ENCODE results near the gene LRRC43. TPM values are rescaled to one million over a fixed set of nuclear protein-coding genes. Genes with fewer than 3 reads are reported as not detected.
"Not testable (repeated sequence)": the region's sequence is repeated elsewhere in the genome, so short reads cannot be mapped to it uniquely, and the experiment has no call there.

The LRRC43 gene
- total RNA-seq, 2 donors from 2014 or later, result not detected

DNA sequence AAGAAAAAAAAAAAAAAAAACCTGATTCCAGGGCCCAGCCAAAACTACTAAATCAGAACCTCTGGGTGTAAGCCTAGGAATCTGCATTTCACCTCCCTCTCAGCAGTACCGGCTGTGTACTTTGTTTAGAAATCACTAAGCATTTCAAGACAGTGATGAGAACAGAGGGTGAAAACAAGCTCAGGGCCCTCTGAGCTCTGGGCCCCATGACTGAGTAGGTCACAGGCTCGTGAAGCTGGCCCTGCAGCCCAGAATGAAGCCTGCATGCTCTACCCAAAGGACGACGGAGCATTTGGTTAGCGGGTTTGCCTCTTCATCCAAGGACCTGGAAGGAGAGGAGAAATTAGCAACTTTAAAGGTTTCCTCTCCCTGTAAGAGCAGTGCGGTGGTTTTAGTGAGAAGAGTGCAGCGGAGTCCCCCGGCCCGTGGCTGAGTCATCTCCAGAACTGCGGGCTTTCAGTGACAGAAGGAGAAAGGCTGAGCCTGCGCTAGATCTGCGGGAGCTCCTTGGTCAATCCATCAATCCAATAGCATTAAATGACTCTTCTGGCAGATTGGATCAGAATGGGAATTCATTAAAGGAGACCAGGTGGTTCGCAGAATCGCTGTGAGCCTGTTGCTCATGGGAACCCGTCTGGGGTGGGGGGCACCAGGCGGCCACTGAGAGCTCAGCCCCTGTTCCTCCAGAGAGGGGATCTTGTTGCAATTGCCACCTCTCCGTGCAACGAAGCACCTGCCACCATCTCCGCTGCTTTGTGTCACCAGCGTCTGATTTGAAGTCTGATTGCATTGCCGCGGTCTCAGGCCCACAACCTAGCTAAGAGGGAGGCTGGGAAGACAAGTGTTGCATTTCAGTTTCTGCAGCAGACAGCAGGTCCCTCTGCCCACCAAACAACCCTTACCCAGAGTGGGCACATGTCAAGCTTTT is 16.2 kb upstream of the LRRC43 start:
- H3K27me3 Mint-ChIP-seq, result peaks cover 34% of the 10 kb centered on the region
- H3K36me3 Mint-ChIP-seq (ENCODE audit: low read depth), result no peaks in the 10 kb centered on the region
- H3K4me3 Mint-ChIP-seq, result no peak overlapping the region
- H3K27ac Mint-ChIP-seq, result no peak overlapping the region
- DNase-seq, result no peak
- H3K9me3 ChIP-seq (ENCODE audit: control insufficient read depth, low read length, poor library complexity, severe bottlenecking), result no peaks in the 10 kb centered on the region
- H3K4me1 Mint-ChIP-seq, result no peaks in the 10 kb centered on the region
- ATAC-seq, result peak; percentile 73

DNA sequence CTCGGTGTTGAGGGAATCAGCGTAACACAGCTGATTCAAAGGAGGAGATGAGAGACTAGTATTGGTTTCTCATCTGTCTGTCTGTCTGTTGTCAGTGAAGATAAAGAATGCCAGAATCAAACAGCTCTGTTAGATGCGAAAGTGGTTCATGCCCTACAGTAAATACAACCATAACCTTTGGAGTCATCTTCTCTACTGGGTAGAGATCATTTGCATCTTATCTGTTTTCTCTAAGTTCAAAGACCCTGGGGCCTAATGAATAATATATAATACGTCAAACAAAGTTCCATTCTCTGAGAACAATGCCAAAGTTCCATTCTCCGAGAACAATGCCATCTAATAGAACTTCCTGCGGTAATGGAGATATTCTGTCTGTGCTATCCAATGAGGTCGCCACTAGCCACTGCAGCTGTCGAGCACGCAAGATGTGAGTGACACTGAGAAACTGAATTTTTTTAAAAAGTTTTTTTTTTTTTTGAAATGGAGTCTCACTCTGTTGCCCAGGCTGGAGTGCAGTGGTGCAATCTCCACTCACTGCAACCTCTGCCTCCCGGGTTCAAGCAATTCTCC is 15.5 kb upstream of the LRRC43 start:
- peaks cover 34% of the 10 kb centered on the region for H3K27me3 Mint-ChIP-seq
- H3K36me3 Mint-ChIP-seq (ENCODE audit: low read depth), result no peaks in the 10 kb centered on the region
- H3K4me3 Mint-ChIP-seq, result no peak overlapping the region
- no peak overlapping the region for H3K27ac Mint-ChIP-seq
- H3K4me1 Mint-ChIP-seq, result no peaks in the 10 kb centered on the region
- no peak for ATAC-seq
- no peaks in the 10 kb centered on the region for H3K9me3 ChIP-seq (ENCODE audit: control insufficient read depth, low read length, poor library complexity, severe bottlenecking)
- DNase-seq, result no peak

DNA sequence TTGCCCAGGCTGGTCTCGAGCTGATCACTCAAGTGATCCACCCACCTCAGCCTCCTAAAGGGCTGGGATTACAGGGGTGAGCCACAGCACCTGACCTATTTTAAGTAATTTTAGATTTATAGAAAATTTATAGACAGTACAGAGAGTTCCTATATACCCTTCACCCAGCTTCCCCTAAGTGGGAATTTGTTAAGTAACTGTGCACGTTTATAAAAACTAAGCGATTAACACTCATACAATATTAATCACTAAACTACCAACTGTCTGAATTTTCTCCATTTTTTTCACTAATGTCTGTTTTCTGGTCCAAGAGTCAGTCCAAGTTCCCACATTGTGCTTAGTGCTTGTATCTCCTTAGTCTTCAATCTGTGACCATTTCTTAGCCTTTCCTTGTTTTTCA is 14.4 kb upstream of the LRRC43 start:
- Mint-ChIP-seq H3K27me3 (peaks cover 34% of the 10 kb centered on the region), H3K36me3 (ENCODE audit: low read depth) (no peaks in the 10 kb centered on the region), H3K4me1 (no peaks in the 10 kb centered on the region), H3K4me3 (no peak overlapping the region), H3K27ac (no peak overlapping the region)
- ATAC-seq, result no peak
- DNase-seq, result no peak
- no peaks in the 10 kb centered on the region for H3K9me3 ChIP-seq (ENCODE audit: control insufficient read depth, low read length, poor library complexity, severe bottlenecking)

DNA sequence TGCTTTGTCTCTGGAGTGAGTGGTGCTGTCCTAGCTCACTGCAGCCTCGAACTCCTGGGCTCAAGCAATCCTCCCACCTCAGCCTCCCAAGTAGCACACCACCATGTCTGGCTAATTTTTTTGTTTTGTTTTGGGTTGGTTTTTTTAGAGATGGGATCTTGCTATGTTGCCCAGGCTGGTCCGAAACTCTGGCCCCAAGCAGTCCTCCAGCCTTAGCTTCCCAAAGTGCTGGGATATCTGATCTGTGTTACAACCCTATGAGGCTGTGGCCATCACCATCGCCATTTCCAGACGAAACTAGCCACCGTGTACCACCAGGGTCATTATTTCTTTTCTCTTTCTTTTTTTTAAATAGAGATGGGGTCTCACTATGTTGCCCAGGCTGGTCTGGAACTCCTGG is 11.5 kb upstream of the LRRC43 start:
- no peak for ATAC-seq
- H3K27ac Mint-ChIP-seq, result no peak overlapping the region

DNA sequence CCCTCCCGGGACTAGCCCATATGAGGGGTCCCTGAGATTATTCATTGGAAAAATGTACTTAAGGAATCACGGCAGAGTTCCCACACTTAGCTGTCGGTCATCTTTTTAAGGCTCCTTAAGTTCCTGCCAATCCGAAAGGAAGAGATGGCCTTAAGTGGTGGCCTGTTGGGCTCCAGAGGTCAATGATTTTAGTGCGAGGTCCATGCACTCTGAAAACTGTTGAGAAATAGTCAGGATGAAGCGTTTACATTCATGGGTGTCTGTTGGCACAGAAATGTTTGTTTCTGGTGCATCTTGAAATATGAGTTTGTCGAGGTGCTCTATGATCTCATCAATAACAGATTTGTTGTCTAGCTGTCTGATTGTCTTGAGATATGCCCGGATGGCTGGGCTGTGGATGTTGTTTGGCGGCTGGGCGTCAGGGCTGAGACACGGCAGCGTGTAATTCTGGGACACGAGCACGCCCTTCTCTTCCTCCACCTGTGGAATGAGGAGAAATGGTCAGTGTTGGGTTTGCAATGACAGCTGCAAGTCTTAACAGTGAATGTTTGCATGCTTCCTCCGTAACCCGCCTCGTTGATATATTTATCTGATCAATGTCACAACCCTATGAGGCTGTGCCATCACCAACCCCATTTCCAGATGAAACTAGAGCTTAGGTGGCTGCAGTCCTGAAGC is 10.5 kb upstream of the LRRC43 start:
- Mint-ChIP-seq H3K27ac (no peak overlapping the region), H3K27me3 (peaks cover 38% of the 10 kb centered on the region), H3K4me1 (no peaks in the 10 kb centered on the region), H3K36me3 (ENCODE audit: low read depth) (no peaks in the 10 kb centered on the region), H3K4me3 (no peak overlapping the region)
- no peaks in the 10 kb centered on the region for H3K9me3 ChIP-seq (ENCODE audit: control insufficient read depth, low read length, poor library complexity, severe bottlenecking)
- ATAC-seq (no peak), DNase-seq (no peak)

More for the DNA sequence above, 11.5 kb upstream of the LRRC43 start:
- Mint-ChIP-seq H3K27me3 (peaks cover 38% of the 10 kb centered on the region), H3K4me1 (no peaks in the 10 kb centered on the region), H3K4me3 (no peak overlapping the region), H3K36me3 (ENCODE audit: low read depth) (no peaks in the 10 kb centered on the region)
- no peak for DNase-seq
- H3K9me3 ChIP-seq (ENCODE audit: control insufficient read depth, low read length, poor library complexity, severe bottlenecking), result no peaks in the 10 kb centered on the region

DNA sequence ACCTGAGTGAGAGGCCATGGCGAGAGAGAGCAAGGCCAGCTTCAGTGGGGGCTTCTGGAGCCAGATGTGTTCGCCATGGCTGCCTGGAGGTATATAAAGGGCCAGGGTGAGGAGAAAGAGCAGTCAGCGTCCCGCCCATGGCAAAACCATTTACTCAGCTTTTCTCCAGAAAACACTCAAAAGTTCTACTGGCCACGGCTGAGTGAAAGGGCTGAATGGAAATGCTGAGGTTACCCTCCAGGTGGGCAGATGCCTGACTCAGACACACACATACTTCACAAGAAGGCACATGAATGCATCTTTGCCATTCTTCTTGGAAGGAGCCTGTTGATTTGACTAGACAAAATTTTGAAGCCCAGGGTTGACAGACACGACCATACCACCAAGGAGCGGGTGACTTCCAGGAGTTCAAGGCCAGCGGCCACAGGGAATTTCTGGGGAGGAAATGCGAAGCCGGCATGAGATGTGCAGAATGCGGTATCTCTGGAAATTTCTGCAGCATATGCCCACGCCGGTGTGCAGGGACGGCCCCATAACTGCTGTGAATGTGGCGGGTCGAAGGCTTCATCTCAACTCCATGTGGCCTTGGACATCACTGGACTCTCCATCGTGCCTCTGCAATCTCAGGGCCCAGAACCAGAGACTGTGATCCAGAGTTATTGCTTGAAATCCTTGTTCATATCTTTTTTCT is 8.6 kb upstream of the LRRC43 start, which contains the start of gene IL31:
TSS of gene IL31 (minus strand) at position 67 of the 691 bp plus-strand sequence. CDS start at position 18, 49 bp downstream.
- Mint-ChIP-seq H3K27me3 (peaks cover 41% of the 10 kb centered on the region), H3K4me3 (no peak within 1 kb of the TSS), H3K27ac (no peak within 1 kb of the TSS), H3K4me1 (no peaks in the 10 kb centered on the region), H3K36me3 (ENCODE audit: low read depth) (no peaks in the 10 kb centered on the region)
- no peak for ATAC-seq
- no peaks in the 10 kb centered on the region for H3K9me3 ChIP-seq (ENCODE audit: control insufficient read depth, low read length, poor library complexity, severe bottlenecking)
- no peak for DNase-seq

DNA sequence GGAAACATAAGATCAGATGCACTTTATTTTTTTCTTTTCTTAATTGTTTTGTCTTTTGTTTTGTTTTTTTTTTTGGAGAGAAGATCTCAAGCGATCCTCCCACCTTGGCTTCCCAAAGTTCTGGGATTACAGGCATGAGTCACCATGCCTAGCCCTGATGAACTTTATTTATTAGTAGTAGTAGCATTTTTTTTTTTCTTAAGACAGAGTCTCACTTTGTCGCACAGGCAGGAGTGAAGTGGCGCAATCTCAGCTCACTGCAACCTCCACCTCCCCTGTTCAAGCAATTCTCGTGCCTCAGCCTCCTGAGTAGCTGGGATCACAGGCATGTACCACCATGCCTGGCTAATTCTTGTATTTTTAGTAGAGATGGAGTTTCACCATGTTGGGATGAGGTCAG is 6.5 kb upstream of the LRRC43 start:
- not testable (repeated sequence) for ATAC-seq; H3K4me3 Mint-ChIP-seq; H3K36me3 Mint-ChIP-seq (ENCODE audit: low read depth); H3K4me1 Mint-ChIP-seq; H3K9me3 ChIP-seq (ENCODE audit: control insufficient read depth, low read length, poor library complexity, severe bottlenecking); H3K27ac Mint-ChIP-seq; DNase-seq
- peaks cover 36% of the 10 kb centered on the region for H3K27me3 Mint-ChIP-seq

DNA sequence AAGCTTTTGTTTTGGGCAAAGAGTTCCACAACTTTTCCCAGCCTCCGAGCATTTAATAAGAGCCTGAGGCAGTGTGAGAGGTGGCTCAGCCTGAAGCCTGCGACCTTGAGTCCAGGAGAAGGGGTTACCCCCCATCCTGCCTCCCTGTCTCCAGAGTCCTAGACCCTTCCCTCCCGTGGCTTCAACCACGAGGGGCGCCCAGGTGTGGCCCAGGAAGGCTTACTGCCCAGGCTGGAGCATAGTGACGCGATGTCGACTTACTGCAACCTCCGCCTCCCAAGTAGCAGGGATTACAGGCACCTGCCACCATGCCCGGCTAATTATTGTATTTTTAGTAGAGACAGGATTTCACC is 641 bp downstream of the LRRC43 start:
- peaks cover 3% of the 10 kb centered on the region for H3K4me1 Mint-ChIP-seq
- ATAC-seq (no peak), DNase-seq (no peak)
- H3K27ac Mint-ChIP-seq, result no peak overlapping the region
- no peaks in the 10 kb centered on the region for H3K9me3 ChIP-seq (ENCODE audit: control insufficient read depth, low read length, poor library complexity, severe bottlenecking)
- H3K36me3 Mint-ChIP-seq (ENCODE audit: low read depth), result no peaks in the 10 kb centered on the region
- peaks cover 19% of the 10 kb centered on the region for H3K27me3 Mint-ChIP-seq
- H3K4me3 Mint-ChIP-seq, result peak overlapping the region; percentile 74

DNA sequence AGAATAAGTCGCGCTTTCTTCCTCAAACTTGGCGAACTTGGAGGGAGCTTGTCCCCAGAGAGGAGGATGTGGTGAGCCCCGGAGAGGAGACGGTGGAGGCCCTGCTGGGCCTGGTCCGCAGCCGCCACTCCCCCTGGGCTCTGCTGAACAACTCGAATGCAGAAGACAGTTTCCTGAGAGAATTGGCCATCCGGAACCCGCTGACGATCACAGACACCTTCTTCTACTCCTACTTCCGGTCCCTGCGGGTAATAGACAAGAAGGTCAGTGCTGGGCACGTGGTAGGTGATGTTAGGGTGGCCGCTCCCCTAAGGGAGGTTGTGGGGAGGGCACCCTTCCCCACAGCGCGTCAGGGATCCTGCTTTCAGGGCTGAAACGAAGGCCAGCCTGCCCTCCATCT is 1.6 kb downstream of the LRRC43 start:
- Mint-ChIP-seq H3K36me3 (ENCODE audit: low read depth) (no peaks in the 10 kb centered on the region), H3K4me3 (peak overlapping the region; percentile 74), H3K27ac (no peak overlapping the region), H3K4me1 (peaks cover 3% of the 10 kb centered on the region), H3K27me3 (peaks cover 15% of the 10 kb centered on the region)
- DNase-seq (no peak), ATAC-seq (no peak)
- no peaks in the 10 kb centered on the region for H3K9me3 ChIP-seq (ENCODE audit: control insufficient read depth, low read length, poor library complexity, severe bottlenecking)

DNA sequence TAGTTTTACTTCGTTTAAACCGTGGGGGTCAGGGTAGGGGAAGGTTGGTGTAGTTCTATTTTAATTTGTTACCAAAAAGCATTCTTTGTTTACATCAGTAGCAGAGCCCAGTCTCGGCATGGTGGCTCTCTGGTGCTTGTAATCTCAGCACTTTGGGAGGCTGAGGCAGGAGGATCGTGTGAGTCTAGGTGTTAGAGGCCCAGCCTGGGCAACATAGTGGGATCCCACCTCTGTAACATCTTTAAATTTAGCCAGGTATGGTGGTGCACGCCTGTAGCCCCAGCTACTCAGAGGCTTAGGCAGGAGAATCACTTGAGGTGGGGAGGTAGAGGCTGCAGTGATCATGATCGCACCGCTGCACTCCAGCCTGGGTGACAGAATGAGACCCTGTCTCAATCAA is 2.2 kb downstream of the LRRC43 start:
- Mint-ChIP-seq H3K4me3 (peak overlapping the region; percentile 74), H3K36me3 (ENCODE audit: low read depth) (no peaks in the 10 kb centered on the region), H3K27me3 (peaks cover 15% of the 10 kb centered on the region), H3K27ac (no peak overlapping the region), H3K4me1 (peaks cover 3% of the 10 kb centered on the region)
- no peak for ATAC-seq
- no peak for DNase-seq
- H3K9me3 ChIP-seq (ENCODE audit: control insufficient read depth, low read length, poor library complexity, severe bottlenecking), result no peaks in the 10 kb centered on the region

DNA sequence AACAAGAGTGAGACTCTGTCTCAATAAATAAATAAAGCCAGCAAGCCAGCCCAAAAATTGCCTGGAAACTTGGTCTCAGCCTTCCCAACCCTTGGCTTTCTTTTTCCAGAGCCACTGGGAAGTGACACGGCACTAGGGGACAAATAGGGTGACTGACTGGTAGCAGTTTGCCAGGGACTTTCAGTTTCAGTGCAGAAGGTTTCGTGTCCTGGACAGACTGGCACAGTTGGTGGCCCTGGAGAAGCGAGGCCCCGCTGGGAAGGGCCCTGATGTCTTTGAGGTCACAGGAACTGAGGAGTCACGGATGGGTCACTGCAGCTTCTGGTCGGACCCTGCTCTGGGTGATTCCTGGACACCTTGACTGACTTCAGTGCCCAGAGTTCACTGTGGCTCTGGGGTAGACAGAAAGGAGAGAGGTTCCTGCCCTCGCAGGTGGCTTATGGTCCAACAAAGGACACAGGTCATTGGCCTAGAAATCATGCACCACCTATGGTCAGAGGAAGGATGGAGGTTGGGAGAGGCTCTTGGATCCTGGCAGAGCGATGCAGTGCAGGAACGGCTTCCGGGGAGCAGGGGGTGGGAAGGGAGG is 2.7 kb downstream of the LRRC43 start:
- Mint-ChIP-seq H3K27ac (no peak overlapping the region), H3K36me3 (ENCODE audit: low read depth) (no peaks in the 10 kb centered on the region), H3K4me3 (no peak overlapping the region), H3K4me1 (peaks cover 3% of the 10 kb centered on the region), H3K27me3 (peaks cover 15% of the 10 kb centered on the region)
- DNase-seq, result no peak
- no peak for ATAC-seq
- no peaks in the 10 kb centered on the region for H3K9me3 ChIP-seq (ENCODE audit: control insufficient read depth, low read length, poor library complexity, severe bottlenecking)

DNA sequence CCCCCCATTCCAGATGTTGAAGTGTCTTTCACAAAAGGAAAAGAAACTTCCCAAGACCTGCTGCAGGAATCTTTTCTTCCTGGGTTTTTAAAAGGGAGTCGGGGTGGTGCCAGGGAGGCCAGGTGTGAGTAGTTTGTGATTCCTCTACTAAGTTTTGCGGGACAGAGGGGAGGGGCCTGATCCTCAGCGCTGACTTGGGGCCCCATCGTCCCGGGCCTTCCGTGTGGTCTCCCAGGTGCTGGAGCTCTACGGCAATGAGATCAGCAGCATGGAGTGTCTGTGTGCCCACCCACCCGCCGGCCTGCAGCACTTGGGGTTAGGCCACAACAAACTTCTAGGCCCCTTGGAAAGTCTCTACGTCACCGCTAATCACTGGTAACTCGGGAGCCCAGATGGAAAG is 4.5 kb downstream of the LRRC43 start:
- Mint-ChIP-seq H3K27ac (no peak overlapping the region), H3K27me3 (peaks cover 21% of the 10 kb centered on the region), H3K4me1 (peaks cover 11% of the 10 kb centered on the region), H3K4me3 (no peak overlapping the region), H3K36me3 (ENCODE audit: low read depth) (no peaks in the 10 kb centered on the region)
- DNase-seq, result no peak
- no peak for ATAC-seq
- no peaks in the 10 kb centered on the region for H3K9me3 ChIP-seq (ENCODE audit: control insufficient read depth, low read length, poor library complexity, severe bottlenecking)

All from T-helper 17 cell (primary cell).